NT2/D1 (cell line): ENCODE results near the gene USH2A.

Source experiments
- SUZ12 ChIP-seq: IDR thresholded peaks from 2 replicates; pipeline ENCODE4 v1.6.1; 2011; ENCODE audit not compliant: insufficient read length, insufficient read depth; ENCODE audit errors: extremely low read depth
- ZNF274 ChIP-seq: IDR thresholded peaks from 2 replicates; pipeline ENCODE4 v1.6.1; 2011; ENCODE audit warnings: mild to moderate bottlenecking, low read depth, low read length

- TF ChIP-seq SUZ12 (no peak), ZNF274 (no peak)
These were observed 511.8 kb downstream of the USH2A start for GRCh38 chr1:215911406-215911968.
